Astrocyte (in vitro differentiated cells and primary cell): ENCODE measurements around the gene CAMK1G. TPM values are rescaled to one million over a fixed set of nuclear protein-coding genes. Genes with fewer than 3 reads are reported as not detected.
A peak's percentile ranks its signal among the peaks of the same experiment; 100 is the strongest.

ENCODE experiments used
- DNase-seq: peaks from one replicate; pipeline ENCODE4 v3.0.0-alpha.2; 2010; ENCODE audit warnings: low read depth
- FAIRE-seq: peaks from 2 replicates; lab custom pipeline; 2011; peaks lifted over from hg19 to GRCh38; lab: Jason Lieb, UNC
- H2AFZ ChIP-seq: 2 replicates; pipeline ENCODE4 v1.6.0; 2012; ENCODE audit warnings: low read depth, low read length, inconsistent platforms
- H3K27ac ChIP-seq: 2 replicates; pipeline ENCODE4 v1.5.1; 2011; ENCODE audit warnings: low read depth, low read length, inconsistent platforms
- H3K27me3 ChIP-seq: 2 replicates; pipeline ENCODE4 v1.6.0; 2011; ENCODE audit warnings: low read length, inconsistent platforms; ENCODE audit not compliant: insufficient read depth
- H3K36me3 ChIP-seq: 2 replicates; pipeline ENCODE4 v1.5.1; 2011; ENCODE audit warnings: low read length, inconsistent platforms; ENCODE audit not compliant: insufficient read depth
- H3K4me1 ChIP-seq: 2 replicates; pipeline ENCODE4 v1.5.1; 2011; ENCODE audit warnings: low read length, inconsistent platforms; ENCODE audit not compliant: insufficient read depth
- H3K4me2 ChIP-seq: 2 replicates; pipeline ENCODE4 v1.6.0; 2012; ENCODE audit warnings: low read length, inconsistent platforms
- H3K4me3 ChIP-seq: 2 replicates; pipeline ENCODE4 v1.5.1; 2011; ENCODE audit warnings: low read depth, mild to moderate bottlenecking, low read length, inconsistent platforms; ENCODE audit not compliant: insufficient read depth
- H3K79me2 ChIP-seq: 2 replicates; pipeline ENCODE4 v1.6.0; 2012; ENCODE audit warnings: mild to moderate bottlenecking, low read length, inconsistent platforms; ENCODE audit not compliant: insufficient read depth
- H3K9ac ChIP-seq: 2 replicates; pipeline ENCODE4 v1.6.0; 2012; ENCODE audit warnings: mild to moderate bottlenecking, low read length, inconsistent platforms
- H3K9me3 ChIP-seq: 2 replicates; pipeline ENCODE4 v1.5.1; 2012; ENCODE audit warnings: low read depth, mild to moderate bottlenecking, low read length, inconsistent platforms; ENCODE audit not compliant: insufficient read depth
- H4K20me1 ChIP-seq: 2 replicates; pipeline ENCODE4 v1.6.0; 2012; ENCODE audit warnings: low read length, inconsistent platforms; ENCODE audit not compliant: insufficient read depth
- H3K27ac Mint-ChIP-seq: one replicate; pipeline ENCODE4 v1.8.0; 2021; ENCODE audit warnings: mild to moderate bottlenecking, mixed read lengths; ENCODE audit not compliant: unreplicated experiment
- H3K27me3 Mint-ChIP-seq: one replicate; pipeline ENCODE4 v1.8.0; 2021; ENCODE audit warnings: low read depth, mixed read lengths; ENCODE audit not compliant: unreplicated experiment
- H3K36me3 Mint-ChIP-seq: one replicate; pipeline ENCODE4 v1.8.0; 2021; ENCODE audit warnings: low read depth, mixed read lengths; ENCODE audit not compliant: unreplicated experiment
- H3K4me1 Mint-ChIP-seq: one replicate; pipeline ENCODE4 v1.8.0; 2021; ENCODE audit warnings: low read depth, mixed read lengths; ENCODE audit not compliant: unreplicated experiment
- H3K4me3 Mint-ChIP-seq: one replicate; pipeline ENCODE4 v1.8.0; 2021; ENCODE audit warnings: mild to moderate bottlenecking, moderate library complexity, mixed read lengths; ENCODE audit not compliant: unreplicated experiment
- H3K9me3 Mint-ChIP-seq: one replicate; pipeline ENCODE4 v1.8.0; 2021; ENCODE audit warnings: mild to moderate bottlenecking, mixed read lengths; ENCODE audit not compliant: unreplicated experiment
- EZH2 ChIP-seq: IDR thresholded peaks from 2 replicates; pipeline ENCODE4 v1.6.1; 2012; ENCODE audit warnings: mild to moderate bottlenecking, low read length, inconsistent platforms; ENCODE audit not compliant: insufficient read depth
- total RNA-seq: library from RNA; stranded (reverse); gene quantifications from 2 replicates; pipeline ENCODE4 v1.2.1, GENCODE V29; 2021
- TF ChIP-seq, protein P1 (sequence below): IDR thresholded peaks from 2 replicates; pipeline ENCODE4 v1.5.1; 2011; ENCODE audit warnings: low read depth, mild to moderate bottlenecking, inconsistent platforms, low read length, moderate library complexity; ENCODE audit not compliant: insufficient read depth

CAMK1G gene
- total RNA-seq, 1 donor from 2014 or later = 0.45 TPM

DNA sequence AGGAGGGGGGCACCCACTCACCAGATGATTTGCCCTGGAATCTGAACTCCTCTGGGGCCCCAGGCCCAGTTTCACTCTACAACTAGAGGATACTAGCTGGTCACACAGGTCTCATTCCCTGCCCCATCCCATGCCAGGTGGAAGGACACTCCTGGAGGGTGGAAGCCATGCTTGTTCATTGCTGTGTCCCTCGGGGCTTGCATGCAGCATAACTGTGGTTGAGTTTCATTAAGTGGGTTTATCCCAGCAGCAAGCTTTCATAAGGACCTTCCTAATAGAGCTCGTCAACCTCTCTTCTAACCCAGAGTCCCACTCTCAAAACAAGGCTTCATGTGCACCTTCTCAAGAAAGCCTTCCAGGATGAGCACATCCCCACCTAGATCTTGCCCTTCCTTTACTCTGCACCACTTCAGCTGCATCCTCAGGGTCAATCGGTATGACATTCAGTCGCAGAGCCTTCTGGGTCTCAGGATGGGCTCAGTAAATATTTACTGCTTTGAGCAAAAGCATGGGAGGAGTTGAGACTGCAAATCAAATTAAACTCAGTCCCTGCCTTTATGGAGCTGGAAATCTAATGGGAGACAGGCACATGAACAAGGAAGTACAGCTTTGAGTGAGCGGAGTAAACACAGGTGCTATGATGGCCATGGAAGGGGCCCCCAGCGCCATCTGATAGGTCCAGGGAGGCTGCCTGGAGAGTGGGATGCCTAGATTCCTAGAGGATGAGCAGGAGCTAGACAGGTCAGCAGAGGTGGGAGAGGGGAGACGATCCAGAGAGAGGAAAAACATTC lies 36.4 kb downstream of the CAMK1G start:
- peaks cover 16% of the 10 kb centered on the region for H3K36me3 Mint-ChIP-seq
- H3K27me3 ChIP-seq = no peaks in the 10 kb centered on the region
- FAIRE-seq (no peak), DNase-seq (no peak)
- H3K79me2 ChIP-seq = no peaks in the 10 kb centered on the region
- no peak overlapping the region for H3K9ac ChIP-seq
- no peaks in the 10 kb centered on the region for H3K36me3 ChIP-seq
- no peaks in the 10 kb centered on the region for H4K20me1 ChIP-seq
- no peak overlapping the region for H3K4me2 ChIP-seq
- peaks cover 1% of the 10 kb centered on the region for H3K4me1 ChIP-seq
- TF ChIP-seq EZH2 = no peak
- TF ChIP-seq, protein P1, sequence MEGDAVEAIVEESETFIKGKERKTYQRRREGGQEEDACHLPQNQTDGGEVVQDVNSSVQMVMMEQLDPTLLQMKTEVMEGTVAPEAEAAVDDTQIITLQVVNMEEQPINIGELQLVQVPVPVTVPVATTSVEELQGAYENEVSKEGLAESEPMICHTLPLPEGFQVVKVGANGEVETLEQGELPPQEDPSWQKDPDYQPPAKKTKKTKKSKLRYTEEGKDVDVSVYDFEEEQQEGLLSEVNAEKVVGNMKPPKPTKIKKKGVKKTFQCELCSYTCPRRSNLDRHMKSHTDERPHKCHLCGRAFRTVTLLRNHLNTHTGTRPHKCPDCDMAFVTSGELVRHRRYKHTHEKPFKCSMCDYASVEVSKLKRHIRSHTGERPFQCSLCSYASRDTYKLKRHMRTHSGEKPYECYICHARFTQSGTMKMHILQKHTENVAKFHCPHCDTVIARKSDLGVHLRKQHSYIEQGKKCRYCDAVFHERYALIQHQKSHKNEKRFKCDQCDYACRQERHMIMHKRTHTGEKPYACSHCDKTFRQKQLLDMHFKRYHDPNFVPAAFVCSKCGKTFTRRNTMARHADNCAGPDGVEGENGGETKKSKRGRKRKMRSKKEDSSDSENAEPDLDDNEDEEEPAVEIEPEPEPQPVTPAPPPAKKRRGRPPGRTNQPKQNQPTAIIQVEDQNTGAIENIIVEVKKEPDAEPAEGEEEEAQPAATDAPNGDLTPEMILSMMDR = no peak
- peaks cover 2% of the 10 kb centered on the region for H3K9me3 Mint-ChIP-seq
- peak overlapping the region; percentile 70 for H3K27ac Mint-ChIP-seq
- no peak overlapping the region for H3K27ac ChIP-seq
- H2AFZ ChIP-seq = no peak overlapping the region
- no peaks in the 10 kb centered on the region for H3K9me3 ChIP-seq
- no peak overlapping the region for H3K4me3 ChIP-seq
- peaks cover 10% of the 10 kb centered on the region for H3K4me1 Mint-ChIP-seq
- H3K27me3 Mint-ChIP-seq = peaks cover 58% of the 10 kb centered on the region
- H3K4me3 Mint-ChIP-seq = no peak overlapping the region

DNA sequence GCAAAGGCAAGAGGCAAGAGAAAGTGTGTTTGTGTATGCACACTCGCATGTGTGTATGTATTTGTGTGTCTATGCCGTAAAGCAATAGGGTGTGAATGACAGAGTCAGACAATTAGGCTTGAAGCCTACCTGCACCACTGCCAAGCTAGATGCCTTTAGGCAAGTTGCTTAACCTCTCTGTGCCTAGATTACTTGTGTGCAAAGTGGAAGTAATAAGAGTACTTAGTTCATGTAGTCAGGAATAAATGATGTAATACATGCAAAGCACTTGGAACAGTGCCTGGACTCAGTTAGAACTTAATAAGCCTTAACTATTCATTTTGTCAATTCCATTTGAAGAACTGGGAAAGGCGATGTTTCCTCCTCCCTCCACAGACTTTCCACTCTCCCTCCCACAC lies 37.0 kb downstream of the CAMK1G start:
- DNase-seq = no peak
- FAIRE-seq = no peak

More for the DNA sequence above, 37.0 kb downstream of the CAMK1G start:
- Histone ChIP-seq H2AFZ (no peak overlapping the region), H3K4me1 (peaks cover 7% of the 10 kb centered on the region), H3K4me2 (no peak overlapping the region), H3K27ac (no peak overlapping the region), H3K79me2 (no peaks in the 10 kb centered on the region), H3K27me3 (no peaks in the 10 kb centered on the region), H3K36me3 (no peaks in the 10 kb centered on the region), H3K9me3 (no peaks in the 10 kb centered on the region), H3K9ac (no peak overlapping the region), H4K20me1 (no peaks in the 10 kb centered on the region), H3K4me3 (no peak overlapping the region)
- Mint-ChIP-seq H3K36me3 (peaks cover 16% of the 10 kb centered on the region), H3K4me1 (peaks cover 16% of the 10 kb centered on the region), H3K4me3 (no peak overlapping the region), H3K27ac (no peak overlapping the region), H3K9me3 (peaks cover under 1% of the 10 kb centered on the region), H3K27me3 (peaks cover 56% of the 10 kb centered on the region)
- TF ChIP-seq, protein P1 = no peak
- no peak for TF ChIP-seq EZH2
